ENCODE results near the gene FGF22. TPM values are rescaled to one million over a fixed set of nuclear protein-coding genes. Genes with fewer than 3 reads are reported as not detected.
"Not testable (repeated sequence)": the region's sequence is repeated elsewhere in the genome, so short reads cannot be mapped to it uniquely, and the experiment has no call there.

FGF22 gene
- total and polyA plus RNA-seq, 2 experiments from 2014 or later, result 0.70 TPM; not detected in 1

- no peaks in the 10 kb centered on the region for H3K36me3 ChIP-seq (replicated peaks; ENCODE audit: insufficient read depth, low read depth)
- 10% methylated on average over 24 of the region's 24 CpGs for WGBS (ENCODE audit: low lambda C conversion rate, missing lambda C conversion rate)
- no peak overlapping the region for H3K4me3 ChIP-seq
- no peak overlapping the region for H3K27ac ChIP-seq
- H3K9me3 ChIP-seq (ENCODE audit: low read depth), result no peaks in the 10 kb centered on the region
- H3K79me2 ChIP-seq, result peaks cover 29% of the 10 kb centered on the region
- peak; percentile 93 for DNase-seq (ENCODE audit: low spot score)
- H2AFZ ChIP-seq, result peak overlapping the region; percentile 49
- H3K4me2 ChIP-seq, result peak overlapping the region; percentile 72
- peaks cover 21% of the 10 kb centered on the region for H4K20me1 ChIP-seq (ENCODE audit: insufficient read depth, poor library complexity, severe bottlenecking)
- TF ChIP-seq EZH2phosphoT487 (IDR thresholded peaks at IDR 0.05; ENCODE audit: low read depth, severe bottlenecking, unreplicated experiment), result no peak
- peak; percentile 98 for TF ChIP-seq CTCF (IDR thresholded peaks at IDR 0.05; ENCODE audit: poor library complexity)
- H3K9me2 ChIP-seq (replicated peaks; ENCODE audit: insufficient read depth), result no peaks in the 10 kb centered on the region
- H3K27me3 ChIP-seq, result no peaks in the 10 kb centered on the region
- peaks cover 30% of the 10 kb centered on the region for H3K4me1 ChIP-seq (ENCODE audit: insufficient read depth)
Observed at GRCh38 chr19:664913-665443, 25.3 kb downstream of the FGF22 start.

- not testable (repeated sequence) for H3K79me2 ChIP-seq; H3K4me2 ChIP-seq; H3K4me3 ChIP-seq; H4K20me1 ChIP-seq (ENCODE audit: insufficient read depth, poor library complexity, severe bottlenecking); H3K27me3 ChIP-seq; H3K36me3 ChIP-seq (replicated peaks; ENCODE audit: insufficient read depth, low read depth); H3K9me2 ChIP-seq (replicated peaks; ENCODE audit: insufficient read depth); H2AFZ ChIP-seq; H3K9me3 ChIP-seq (ENCODE audit: low read depth); DNase-seq (ENCODE audit: low spot score); H3K27ac ChIP-seq
- H3K4me1 ChIP-seq (ENCODE audit: insufficient read depth), result peaks cover 11% of the 10 kb centered on the region
- 90% methylated on average over 20 of the region's 38 CpGs for WGBS (ENCODE audit: low lambda C conversion rate, missing lambda C conversion rate)
Observed at GRCh38 chr19:666985-667573, 27.4 kb downstream of the FGF22 start.

GRCh38 chr19:668675-669434 is 29.2 kb downstream of the FGF22 start:
- not testable (repeated sequence) for DNase-seq (ENCODE audit: low spot score); H3K4me1 ChIP-seq (ENCODE audit: insufficient read depth); H3K9me3 ChIP-seq (ENCODE audit: low read depth); H3K36me3 ChIP-seq (replicated peaks; ENCODE audit: insufficient read depth, low read depth); H3K79me2 ChIP-seq; H3K9me2 ChIP-seq (replicated peaks; ENCODE audit: insufficient read depth); H3K4me3 ChIP-seq; H2AFZ ChIP-seq; H3K27me3 ChIP-seq; H4K20me1 ChIP-seq (ENCODE audit: insufficient read depth, poor library complexity, severe bottlenecking)
- WGBS (ENCODE audit: low lambda C conversion rate, missing lambda C conversion rate), result 44% methylated on average over 12 of the region's 12 CpGs
- Histone ChIP-seq H3K27ac (peak overlapping the region; percentile 69), H3K4me2 (peak overlapping the region; percentile 27)

GRCh38 chr19:670609-671075 is 31.0 kb downstream of the FGF22 start:
- WGBS (ENCODE audit: low lambda C conversion rate, missing lambda C conversion rate), result 81% methylated on average over 9 of the region's 9 CpGs
- no peaks in the 10 kb centered on the region for H4K20me1 ChIP-seq (ENCODE audit: insufficient read depth, poor library complexity, severe bottlenecking)

More at GRCh38 chr19:670609-671075, 31.0 kb downstream of the FGF22 start:
- no peaks in the 10 kb centered on the region for H3K79me2 ChIP-seq
- H3K4me3 ChIP-seq, result no peak overlapping the region
- H3K27ac ChIP-seq, result no peak overlapping the region
- no peak overlapping the region for H3K4me2 ChIP-seq
- no peaks in the 10 kb centered on the region for H3K9me2 ChIP-seq (replicated peaks; ENCODE audit: insufficient read depth)
- DNase-seq (ENCODE audit: low spot score), result no peak
- no peaks in the 10 kb centered on the region for H3K9me3 ChIP-seq (ENCODE audit: low read depth)
- H3K27me3 ChIP-seq, result no peaks in the 10 kb centered on the region
- no peak overlapping the region for H2AFZ ChIP-seq
- no peaks in the 10 kb centered on the region for H3K36me3 ChIP-seq (replicated peaks; ENCODE audit: insufficient read depth, low read depth)
- H3K4me1 ChIP-seq (ENCODE audit: insufficient read depth), result peaks cover 10% of the 10 kb centered on the region
- no peak for TF ChIP-seq CTCF (IDR thresholded peaks at IDR 0.05; ENCODE audit: poor library complexity)
